Heart left ventricle (tissue), 16 donors: ENCODE results near the gene TSPAN13. TPM values are rescaled to one million over a fixed set of nuclear protein-coding genes. Genes with fewer than 3 reads are reported as not detected.

Experiments used
- ATAC-seq, 4 donors: fragments of 200-7000 bp; cut with Tn5 transposase; one replicate each; pipeline ENCODE4 v1.9.1; 2020 to 2022; ENCODE audit warnings: moderate library complexity in 4 of 4, mild to moderate bottlenecking in 3 of 4, moderate number of reproducible peaks in 1 of 4
- DNase-seq, 5 donors: peaks; one replicate each; pipeline ENCODE4 v3.0.0-alpha.2; 2020
- H3K27ac ChIP-seq, 12 donors: fragments of 200-600 bp; sonication (generic) in 4 of 12; one replicate each; pipeline versions ENCODE4 v1.5.0 to v1.8.0; 2016 to 2022; ENCODE audit warnings: mild to moderate bottlenecking in 2 of 12
- H3K27me3 ChIP-seq, 9 donors: fragments of 200-600 bp; sonication (generic) in 2 of 9; one replicate each; pipeline versions ENCODE4 v1.5.1 to v1.8.0; 2016 to 2022; ENCODE audit warnings: mild to moderate bottlenecking in 3 of 9
- H3K36me3 ChIP-seq, 9 donors: fragments of 200-600 bp; sonication (generic) in 2 of 9; one replicate each; pipeline versions ENCODE4 v1.5.0 to v1.8.0; 2018 to 2022; ENCODE audit warnings: mild to moderate bottlenecking in 2 of 9
- H3K4me1 ChIP-seq, 12 donors: fragments of 200-600 bp; sonication (generic) in 4 of 12; one replicate each; pipeline versions ENCODE4 v1.5.0 to v1.8.0; 2016 to 2022; ENCODE audit warnings: mild to moderate bottlenecking in 3 of 12
- H3K4me3 ChIP-seq, 12 donors: fragments of 200-600 bp; sonication (generic) in 4 of 12; one replicate each; pipeline versions ENCODE4 v1.5.0 to v1.8.0; 2017 to 2022; ENCODE audit warnings: mild to moderate bottlenecking in 9 of 12, moderate library complexity in 4 of 12
- H3K9me3 ChIP-seq, 12 donors: fragments of 200-600 bp; sonication (generic) in 4 of 12; one replicate each; pipeline versions ENCODE4 v1.5.0 to v1.8.0; 2016 to 2022; ENCODE audit warnings: mild to moderate bottlenecking in 1 of 12
- CTCF ChIP-seq, 12 donors: fragments of 200-600 bp; sonication (generic) in 4 of 12; IDR thresholded peaks; one replicate each; pipeline versions ENCODE4 v1.5.0 to v1.8.0; 2018 to 2022; ENCODE audit warnings: antibody characterized with exemption in 12 of 12, mild to moderate bottlenecking in 5 of 12
- POLR2A ChIP-seq, 2 donors: fragments of 450-650 bp; IDR thresholded peaks; one replicate each; pipeline ENCODE4 v1.6.1; 2017; ENCODE audit warnings: antibody characterized with exemption in 2 of 2, mild to moderate bottlenecking in 2 of 2, moderate library complexity in 2 of 2
- WGBS, 4 donors: extraction: QIAGEN DNeasy Blood & Tissue Kit in 2 of 4; methylation state at CpG; one replicate each; pipeline versions ENCODE4 v1.1.5 to v1.1.7; 2013 to 2018; 5-methylcytosine and 5-hydroxymethylcytosine counted together
- intact Hi-C, 10 donors: fragments of 100-400 bp; cut with DNase I; formaldehyde crosslinking; loops; one replicate each; pipeline versions ENCODE4 v1.11.1 to v1.14.2; 2022
- polyA plus RNA-seq, 2 donors: library from polyadenylated mRNA; stranded (reverse); fragments of 200-250 nt; gene quantifications; one replicate each; pipeline ENCODE4 v1.2.3, GENCODE V29; 2013
- total RNA-seq, 9 donors: library from RNA; depleted of rRNA in 2 of 9; stranded (reverse); fragments of >200 nt in 2 of 9; fragmentation: NEBNext Ultra II Directional in 3 of 9; extraction: Animal tissue kit (Norgen Biotek cat#: 25700) in 3 of 9; gene quantifications; one replicate each; pipeline versions ENCODE4 v1.1.0 to v1.2.4, GENCODE V29; 2016 to 2023
- donor health status: ischemic (EF 13 %, LVEDD 7.1; RV severe dilation, severe dysfunction).
- donor health status: healthy with polysubstance abuse.
- donor health status: DM: no; HTN: yes; CAD: no.
- donor health status: DM: no; HTN: no; CAD: no.
- donor health status: ischemic (EF 25% LVEDD 6.9; RV normal size, moderate dysfunction).
- donor health status: ischemic (EF 25% LVEDD 5.7; RV mildly dilated, moderate dysfunction).
- donor health status: healthy.
- donor health status: DM: yes; HTN: yes; CAD: no.
- donor health status: ischemic (EF 35%, LVEDD 5.7; RV mildly dilated, moderate dysfunction).
- donor health status: nonischemic (EF 11% LVEDD 7.7; RV severe dilation, severe dysfunction).
- donor health status: DM: yes; HTN: yes; CAD: no.
- donor health status: PGD.
- donor health status: ischemic (EF 29% LVEDD 5.4; RV normal size, mild dysfunction).
- donor health status: nonischemic (EF 23%, LVEDD 6.1; RV moderate dilation, normal function).

TSPAN13 gene
- total and polyA plus RNA-seq, 11 donors: 7.4 to 39.5 (median 14.8) TPM

GRCh38 chr7:16817536-16817935 is 64.0 kb downstream of the TSPAN13 start:
- H3K27me3 ChIP-seq: no peaks in the 10 kb centered on the region
- no peak for TF ChIP-seq POLR2A (IDR thresholded peaks at IDR 0.05)
- no peak for TF ChIP-seq CTCF (IDR thresholded peaks at IDR 0.05)
- WGBS, 4 donors: 91 to 100% (median 95%) methylated on average over 1 of the region's 1 CpG

GRCh38 chr7:16818732-16819131 is 65.2 kb downstream of the TSPAN13 start:
- no peak for DNase-seq
- Histone ChIP-seq H3K4me3 (no peak overlapping the region), H3K36me3 (no peaks in the 10 kb centered on the region), H3K27ac (no peak overlapping the region), H3K27me3 (peaks cover 0 to 4% (median 0%) of the 10 kb centered on the region in 9 donors), H3K4me1 (peaks cover 0 to 19% (median 0%) of the 10 kb centered on the region in 12 donors), H3K9me3 (no peaks in the 10 kb centered on the region)
- ATAC-seq: no peak
- intact Hi-C loops: no loop called here
- 84 to 94% (median 89%) methylated on average over 3 of the region's 3 CpGs for WGBS, 4 donors
- TF ChIP-seq CTCF (IDR thresholded peaks at IDR 0.05): no peak
- no peak for TF ChIP-seq POLR2A (IDR thresholded peaks at IDR 0.05)

More at GRCh38 chr7:16817536-16817935, 64.0 kb downstream of the TSPAN13 start:
- H3K4me3 ChIP-seq: no peak overlapping the region
- DNase-seq (no peak), ATAC-seq (no peak)
- no peaks in the 10 kb centered on the region for H3K36me3 ChIP-seq
- H3K4me1 ChIP-seq: peaks cover 0 to 29% (median 0%) of the 10 kb centered on the region in 12 donors
- intact Hi-C loops: no loop called here
- H3K27ac ChIP-seq: no peak overlapping the region
- H3K9me3 ChIP-seq: no peaks in the 10 kb centered on the region

GRCh38 chr7:16822029-16822428 is 68.5 kb downstream of the TSPAN13 start:
- Histone ChIP-seq H3K9me3 (no peaks in the 10 kb centered on the region), H3K4me1 (peaks cover 0 to 6% (median 0%) of the 10 kb centered on the region in 12 donors), H3K4me3 (no peak overlapping the region), H3K36me3 (no peaks in the 10 kb centered on the region), H3K27ac (no peak overlapping the region), H3K27me3 (peaks cover 0 to 4% (median 0%) of the 10 kb centered on the region in 9 donors)
- ATAC-seq (no peak), DNase-seq (no peak)
- WGBS, 4 donors: 52 to 70% (median 55%) methylated on average over 3 of the region's 3 CpGs
- TF ChIP-seq POLR2A (IDR thresholded peaks at IDR 0.05): no peak
- no peak for TF ChIP-seq CTCF (IDR thresholded peaks at IDR 0.05)
- intact Hi-C loops: no loop called here

- ATAC-seq: no peak
- intact Hi-C loops: no loop called here
- H3K9me3 ChIP-seq: peaks cover 0 to 11% (median 0%) of the 10 kb centered on the region in 12 donors
- H3K4me3 ChIP-seq: no peak overlapping the region
- TF ChIP-seq CTCF (IDR thresholded peaks at IDR 0.05) (no peak), POLR2A (IDR thresholded peaks at IDR 0.05) (no peak)
- H3K36me3 ChIP-seq: no peaks in the 10 kb centered on the region
- H3K27me3 ChIP-seq: peaks cover 0 to 4% (median 0%) of the 10 kb centered on the region in 9 donors
- DNase-seq: no peak
- no peaks in the 10 kb centered on the region for H3K4me1 ChIP-seq
- H3K27ac ChIP-seq: no peak overlapping the region
Observed at GRCh38 chr7:16826060-16826459, 72.5 kb downstream of the TSPAN13 start.
